ENCODE data around the gene TRAF1.

DNA sequence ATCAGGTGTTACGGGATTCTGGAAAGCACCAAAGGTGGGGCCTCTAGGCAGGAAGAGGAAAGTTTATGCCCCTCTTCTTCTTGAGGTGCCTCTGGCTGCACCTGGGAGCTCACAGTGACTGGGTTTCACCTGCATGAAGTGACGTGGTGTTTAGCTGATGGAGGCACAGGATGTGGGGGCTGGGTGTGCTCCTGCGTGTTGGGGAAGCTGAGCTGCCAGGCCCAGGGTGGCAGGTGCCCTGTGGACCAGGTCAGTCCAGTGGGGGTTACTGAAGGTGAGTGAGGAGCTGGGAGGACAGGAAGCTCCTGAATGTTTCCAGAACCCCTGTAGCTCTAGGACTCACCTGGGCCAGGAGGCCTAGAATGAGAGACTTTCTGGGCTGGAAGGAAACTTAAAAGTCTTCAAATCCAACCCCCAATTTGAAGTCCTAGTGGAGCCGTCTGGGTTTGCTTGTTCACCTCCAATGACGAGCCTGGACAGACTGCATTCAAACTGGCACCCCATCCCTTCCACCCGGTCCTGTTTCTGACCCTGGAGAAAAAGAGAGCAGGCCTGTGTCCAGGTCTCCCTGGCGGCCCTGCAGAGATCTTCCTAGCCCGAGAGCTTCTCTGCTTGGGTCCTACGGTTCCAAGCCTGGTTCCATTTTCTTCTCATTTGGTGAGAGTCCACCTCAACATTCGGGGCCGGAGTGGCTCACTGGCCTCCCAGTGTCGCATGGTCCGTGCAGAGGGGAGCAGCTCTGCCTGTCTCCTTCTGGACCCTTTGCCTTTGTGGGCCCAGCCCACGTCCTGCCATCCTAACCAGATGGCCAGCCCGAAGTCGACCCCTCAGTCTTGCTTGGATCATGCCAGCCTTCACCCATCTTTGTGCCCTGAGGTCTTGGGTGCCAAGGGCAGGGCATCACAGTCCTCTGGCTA lies 22.3 kb downstream of the TRAF1 start:
- TF ChIP-seq POLR2A (IDR thresholded peaks at IDR 0.05) (no peak), POLR2AphosphoS5 (IDR thresholded peaks at IDR 0.05) (no peak), CTCF (IDR thresholded peaks at IDR 0.05) (no peak)
